ENCODE measurements around the gene SRP14. TPM values are rescaled to one million over a fixed set of nuclear protein-coding genes. Genes with fewer than 3 reads are reported as not detected.
"Not testable (repeated sequence)": the region's sequence is repeated elsewhere in the genome, so short reads cannot be mapped to it uniquely, and the experiment has no call there.

Gene SRP14
- total RNA-seq, 3 donors from 2014 or later = 279 to 310 (median 299) TPM

DNA sequence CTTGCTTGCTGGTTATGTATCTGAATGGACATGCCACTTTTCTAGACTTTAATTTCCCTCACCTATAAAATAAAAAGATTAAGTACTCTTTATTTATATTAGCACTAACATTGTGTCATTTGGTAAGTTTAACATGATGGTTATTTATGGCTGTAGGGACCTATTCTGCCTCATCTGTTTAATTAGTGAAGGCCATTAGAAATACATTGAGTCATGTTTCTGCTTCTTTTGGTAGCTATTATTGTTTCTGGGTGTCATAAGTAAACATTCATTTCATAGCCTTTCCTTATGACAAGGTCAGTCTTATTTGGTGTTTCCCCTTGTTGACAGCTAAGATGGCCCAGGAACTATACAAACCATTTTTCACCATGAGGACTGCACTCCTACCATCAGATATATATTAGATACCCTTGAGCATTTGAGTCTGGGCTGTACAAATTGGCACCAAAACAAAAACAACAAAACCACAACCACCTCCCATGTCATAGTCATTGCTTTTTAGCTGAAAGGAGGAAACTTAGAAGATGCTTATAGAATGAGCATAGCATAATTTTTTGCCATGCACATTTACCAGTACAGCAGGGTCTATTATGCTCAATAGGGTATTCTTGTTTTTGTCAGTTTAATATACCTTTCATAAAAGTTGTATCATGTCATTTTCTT is 39.3 kb downstream of the SRP14 start:
- Histone ChIP-seq H3K4me1 (no peaks in the 10 kb centered on the region), H3K27me3 (no peaks in the 10 kb centered on the region), H3K27ac (no peak overlapping the region), H3K36me3 (no peaks in the 10 kb centered on the region), H3K9me3 (no peaks in the 10 kb centered on the region), H3K4me3 (no peak overlapping the region)
- DNase-seq (ENCODE audit: low spot score in 2 of 2) = no peak
- intact Hi-C loops (cut with DNase I; ENCODE audit: low total_unique reads) = no loop called here
- TF ChIP-seq POLR2A (IDR thresholded peaks at IDR 0.05) = no peak

DNA sequence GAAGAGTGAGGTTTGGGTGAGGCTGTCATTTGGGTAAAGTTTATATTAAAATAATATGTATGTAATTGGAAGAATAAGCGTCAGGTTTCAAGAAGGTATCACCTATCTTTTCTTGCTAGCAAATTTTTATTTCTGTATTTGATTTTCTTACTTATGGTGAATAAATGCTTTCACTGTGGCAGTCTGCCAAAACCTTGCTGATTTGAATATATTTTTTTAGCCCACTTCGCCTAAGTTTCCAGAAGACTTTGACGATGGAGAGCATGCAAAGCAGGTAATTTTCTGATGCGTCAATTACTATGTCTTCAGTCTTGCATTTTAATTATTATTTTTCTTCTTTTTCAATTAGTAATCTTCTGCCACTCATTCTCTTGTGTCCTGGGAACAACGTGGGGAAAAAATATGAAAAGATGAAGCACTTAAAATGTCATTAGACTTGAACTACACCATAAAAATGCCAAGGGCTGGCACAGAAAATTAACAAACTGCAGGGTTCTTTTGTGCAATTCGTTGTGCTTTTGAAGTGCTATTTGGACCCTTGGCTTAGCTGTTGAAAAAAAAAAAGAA is 40.4 kb downstream of the SRP14 start:
- intact Hi-C loops (cut with DNase I; ENCODE audit: low total_unique reads) = no loop called here
- no peak for DNase-seq (ENCODE audit: low spot score in 2 of 2)

DNA sequence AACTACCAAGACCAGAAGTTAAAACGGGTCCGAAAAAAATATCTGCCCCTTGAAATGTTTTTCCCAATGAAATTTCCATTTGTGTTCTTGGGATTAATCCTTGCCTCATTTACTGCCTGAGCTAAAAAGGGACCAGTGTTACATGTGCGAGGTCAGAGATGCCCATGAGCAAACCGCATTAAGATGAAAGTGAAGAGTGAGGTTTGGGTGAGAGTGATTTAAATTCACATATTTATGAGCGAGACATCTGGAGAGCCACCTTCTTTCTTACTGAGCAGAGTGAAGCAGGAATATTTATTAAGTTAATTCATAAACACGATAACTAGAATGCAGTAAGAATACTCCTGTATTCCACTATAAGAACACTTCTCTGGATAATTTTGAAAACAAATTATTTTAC is 41.3 kb downstream of the SRP14 start:
- Histone ChIP-seq H3K4me3 (no peak overlapping the region), H3K36me3 (peaks cover 4% of the 10 kb centered on the region), H3K9me3 (no peaks in the 10 kb centered on the region), H3K27me3 (no peaks in the 10 kb centered on the region), H3K4me1 (no peaks in the 10 kb centered on the region), H3K27ac (no peak overlapping the region)
- TF ChIP-seq POLR2AphosphoS5 (IDR thresholded peaks at IDR 0.05) = no peak
- TF ChIP-seq POLR2A (IDR thresholded peaks at IDR 0.05) = no peak
- TF ChIP-seq, protein P1, sequence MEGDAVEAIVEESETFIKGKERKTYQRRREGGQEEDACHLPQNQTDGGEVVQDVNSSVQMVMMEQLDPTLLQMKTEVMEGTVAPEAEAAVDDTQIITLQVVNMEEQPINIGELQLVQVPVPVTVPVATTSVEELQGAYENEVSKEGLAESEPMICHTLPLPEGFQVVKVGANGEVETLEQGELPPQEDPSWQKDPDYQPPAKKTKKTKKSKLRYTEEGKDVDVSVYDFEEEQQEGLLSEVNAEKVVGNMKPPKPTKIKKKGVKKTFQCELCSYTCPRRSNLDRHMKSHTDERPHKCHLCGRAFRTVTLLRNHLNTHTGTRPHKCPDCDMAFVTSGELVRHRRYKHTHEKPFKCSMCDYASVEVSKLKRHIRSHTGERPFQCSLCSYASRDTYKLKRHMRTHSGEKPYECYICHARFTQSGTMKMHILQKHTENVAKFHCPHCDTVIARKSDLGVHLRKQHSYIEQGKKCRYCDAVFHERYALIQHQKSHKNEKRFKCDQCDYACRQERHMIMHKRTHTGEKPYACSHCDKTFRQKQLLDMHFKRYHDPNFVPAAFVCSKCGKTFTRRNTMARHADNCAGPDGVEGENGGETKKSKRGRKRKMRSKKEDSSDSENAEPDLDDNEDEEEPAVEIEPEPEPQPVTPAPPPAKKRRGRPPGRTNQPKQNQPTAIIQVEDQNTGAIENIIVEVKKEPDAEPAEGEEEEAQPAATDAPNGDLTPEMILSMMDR (IDR thresholded peaks at IDR 0.05) = no peak
- intact Hi-C loops (cut with DNase I; ENCODE audit: low total_unique reads) = no loop called here
- no peak for DNase-seq (ENCODE audit: low spot score in 2 of 2)

More for the DNA sequence above, 40.4 kb downstream of the SRP14 start:
- H3K4me1 ChIP-seq = no peaks in the 10 kb centered on the region
- no peak overlapping the region for H3K27ac ChIP-seq
- H3K9me3 ChIP-seq = no peaks in the 10 kb centered on the region
- H3K4me3 ChIP-seq = no peak overlapping the region
- H3K27me3 ChIP-seq = no peaks in the 10 kb centered on the region
- H3K36me3 ChIP-seq = no peaks in the 10 kb centered on the region
- TF ChIP-seq POLR2A (IDR thresholded peaks at IDR 0.05) (no peak), POLR2AphosphoS5 (IDR thresholded peaks at IDR 0.05) (no peak)
- TF ChIP-seq, protein P1 (IDR thresholded peaks at IDR 0.05) = no peak

DNA sequence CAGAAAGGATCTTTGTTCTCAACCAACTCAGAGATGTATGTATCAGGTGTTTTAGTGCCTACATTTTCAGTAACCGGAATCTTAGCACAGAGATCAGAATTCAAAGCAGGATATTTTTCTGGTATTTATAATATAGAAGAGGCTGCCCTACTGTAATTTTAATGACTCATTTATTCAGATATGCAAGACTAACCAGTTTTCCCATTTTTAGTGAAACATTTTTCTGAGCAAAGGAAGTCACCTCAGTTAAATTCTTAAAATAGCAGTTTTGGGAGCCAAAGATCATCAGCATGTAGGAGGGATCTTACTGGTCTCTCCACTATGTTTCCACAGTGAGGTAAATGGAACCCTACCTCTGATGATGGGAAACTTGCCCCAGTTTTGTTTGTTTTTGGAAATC is 42.0 kb downstream of the SRP14 start:
- Histone ChIP-seq H3K27me3 (no peaks in the 10 kb centered on the region), H3K4me1 (no peaks in the 10 kb centered on the region), H3K4me3 (no peak overlapping the region), H3K36me3 (peaks cover 4% of the 10 kb centered on the region), H3K9me3 (no peaks in the 10 kb centered on the region), H3K27ac (no peak overlapping the region)
- TF ChIP-seq, protein P1 (IDR thresholded peaks at IDR 0.05) = no peak
- no peak for TF ChIP-seq POLR2A (IDR thresholded peaks at IDR 0.05)
- no peak for TF ChIP-seq POLR2AphosphoS5 (IDR thresholded peaks at IDR 0.05)
- intact Hi-C loops (cut with DNase I; ENCODE audit: low total_unique reads) = no loop called here
- DNase-seq (ENCODE audit: low spot score in 2 of 2) = no peak

DNA sequence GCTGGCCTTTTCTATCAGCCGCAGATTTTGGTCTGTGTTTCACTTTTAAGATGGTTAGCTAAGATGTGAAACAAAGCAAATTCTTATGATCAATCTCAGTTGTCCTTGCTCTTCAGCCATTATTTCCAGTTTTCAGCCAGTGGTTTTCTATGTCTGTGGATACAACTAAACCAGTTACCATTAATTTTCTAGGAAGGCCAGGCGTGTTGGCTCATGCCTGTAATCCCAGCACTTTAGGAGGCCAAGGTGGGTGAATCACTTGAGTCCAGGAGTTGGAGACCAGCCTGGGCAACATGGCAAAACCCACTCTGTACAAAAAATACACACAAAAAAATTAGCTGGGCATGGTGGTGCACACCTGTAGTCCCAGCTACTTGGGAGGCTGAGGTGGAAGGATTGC is 42.8 kb downstream of the SRP14 start:
- H3K27me3 ChIP-seq; H3K27ac ChIP-seq; H3K4me1 ChIP-seq; intact Hi-C loops (cut with DNase I; ENCODE audit: low total_unique reads); H3K4me3 ChIP-seq; H3K36me3 ChIP-seq; DNase-seq (ENCODE audit: low spot score in 2 of 2); H3K9me3 ChIP-seq: not testable (repeated sequence)

DNA sequence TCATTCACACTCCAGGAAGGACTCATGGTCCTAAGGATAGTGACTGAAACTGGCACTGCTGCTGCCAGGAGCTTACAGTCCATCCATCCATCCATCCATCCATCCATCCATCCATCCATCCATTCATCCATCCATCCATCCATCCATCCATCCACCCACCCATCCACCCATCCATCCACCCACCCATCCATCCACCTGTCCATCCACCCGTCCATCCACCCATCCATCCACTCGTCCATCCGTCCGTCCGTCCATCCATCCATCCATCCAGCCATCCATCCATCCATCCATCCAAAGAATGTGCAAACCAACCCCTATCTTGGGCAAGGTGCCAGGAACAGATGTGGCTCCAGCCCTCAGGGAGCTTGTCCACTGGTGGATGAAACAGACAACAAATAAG is 46.0 kb downstream of the SRP14 start:
- intact Hi-C loops (cut with DNase I; ENCODE audit: low total_unique reads); H3K36me3 ChIP-seq: not testable (repeated sequence)

More for the DNA sequence above, 46.0 kb downstream of the SRP14 start:
- H3K27ac ChIP-seq; DNase-seq (ENCODE audit: low spot score in 2 of 2); H3K27me3 ChIP-seq; H3K4me3 ChIP-seq; H3K4me1 ChIP-seq; H3K9me3 ChIP-seq: not testable (repeated sequence)
